Natural killer cell (primary cell): ENCODE measurements around the gene GNPNAT1. TPM values are rescaled to one million over a fixed set of nuclear protein-coding genes. Genes with fewer than 3 reads are reported as not detected.

Experiments used
- ATAC-seq, 3 donors: fragments of 150-1000 bp in 2 of 3; fragments of 200-7000 bp in 1 of 3; cut with Tn5 transposase; 1 replicate in 1 of 3; 2 replicates in 2 of 3; pipeline ENCODE4 v1.10.0; 2021; ENCODE audit warnings: mild to moderate bottlenecking in 2 of 3, moderate library complexity in 2 of 3
- DNase-seq, 2 donors: peaks; one replicate each; pipeline versions ENCODE4 v3.0.0 to v3.0.0-alpha.2; 2013 to 2021; ENCODE audit warnings: mixed read lengths in 1 of 2
- H3K27ac ChIP-seq: one replicate; pipeline ENCODE4 v1.5.1; 2013; ENCODE audit warnings: mild to moderate bottlenecking, low read length
- H3K27me3 ChIP-seq: one replicate; pipeline ENCODE4 v1.6.1; 2013; ENCODE audit warnings: low read length; ENCODE audit not compliant: control insufficient read depth, insufficient read depth
- H3K36me3 ChIP-seq: one replicate; pipeline ENCODE4 v1.6.1; 2013; ENCODE audit warnings: low read length; ENCODE audit not compliant: control insufficient read depth, insufficient read depth
- H3K4me1 ChIP-seq: one replicate; pipeline ENCODE4 v1.6.1; 2013; ENCODE audit warnings: low read length; ENCODE audit not compliant: control insufficient read depth, insufficient read depth
- H3K4me3 ChIP-seq: one replicate; pipeline ENCODE4 v1.5.1; 2013; ENCODE audit warnings: low read length
- H3K9me3 ChIP-seq: one replicate; pipeline ENCODE4 v1.6.1; 2013; ENCODE audit warnings: low read length; ENCODE audit not compliant: control insufficient read depth, insufficient read depth
- H3K27ac Mint-ChIP-seq, 2 donors: one replicate each; pipeline ENCODE4 v1.8.0; 2022; ENCODE audit warnings: mild to moderate bottlenecking in 2 of 2, mixed read lengths in 2 of 2, moderate library complexity in 1 of 2
- H3K27me3 Mint-ChIP-seq, 2 donors: one replicate each; pipeline ENCODE4 v1.8.0; 2022; ENCODE audit warnings: low read depth in 2 of 2, mixed read lengths in 2 of 2
- H3K36me3 Mint-ChIP-seq: one replicate; pipeline ENCODE4 v1.8.0; 2022; ENCODE audit warnings: mixed read lengths
- H3K4me1 Mint-ChIP-seq, 2 donors: one replicate each; pipeline ENCODE4 v1.8.0; 2022; ENCODE audit warnings: mixed read lengths in 2 of 2
- H3K4me3 Mint-ChIP-seq: one replicate; pipeline ENCODE4 v1.8.0; 2022; ENCODE audit warnings: mild to moderate bottlenecking, moderate library complexity, mixed read lengths
- H3K9me3 Mint-ChIP-seq, 2 donors: one replicate each; pipeline ENCODE4 v1.8.0; 2022; ENCODE audit warnings: mixed read lengths in 2 of 2
- CTCF ChIP-seq: fragments of 200-600 bp; IDR thresholded peaks from one replicate; pipeline ENCODE4 v1.8.0; 2022; ENCODE audit warnings: antibody characterized with exemption
- WGBS: methylation state at CpG from one replicate; pipeline ENCODE4 v1.1.7; 2013; ENCODE audit warnings: missing lambda C conversion rate; ENCODE audit not compliant: insufficient coverage; 5-methylcytosine and 5-hydroxymethylcytosine counted together
- intact Hi-C: fragments of 100-400 bp; cut with micrococcal nuclease; formaldehyde crosslinking; loops from one replicate; pipeline ENCODE4 v1.14.2; 2022
- total RNA-seq, 4 donors: library from RNA; stranded (reverse); fragments of 120-200 nt in 1 of 4; gene quantifications; one replicate each; pipeline versions ENCODE4 v1.2.3 to v1.2.4, GENCODE V29; 2013 to 2022

Gene GNPNAT1
- total RNA-seq, 3 donors from 2014 or later (not counting 1 experiment from before 2014, with no cell fraction given) = 5.6 to 7.5 (median 7.0) TPM

GRCh38 chr14:52836063-52836462, 44.7 kb upstream of the GNPNAT1 start:
- no peaks in the 10 kb centered on the region for H3K27me3 ChIP-seq
- 92% methylated on average over 9 of the region's 9 CpGs for whole genome bisulfite sequencing
- no peak overlapping the region for H3K4me3 ChIP-seq
- ATAC-seq (no peak), DNase-seq (no peak)
- no peaks in the 10 kb centered on the region for H3K4me1 ChIP-seq
- peaks cover 0 to 3% of the 10 kb centered on the region in 2 donors for H3K27me3 Mint-ChIP-seq
- H3K9me3 ChIP-seq = no peaks in the 10 kb centered on the region
- H3K36me3 Mint-ChIP-seq = no peaks in the 10 kb centered on the region
- H3K4me1 Mint-ChIP-seq = no peaks in the 10 kb centered on the region
- no peak overlapping the region for H3K27ac ChIP-seq
- H3K9me3 Mint-ChIP-seq = no peaks in the 10 kb centered on the region
- H3K36me3 ChIP-seq = no peaks in the 10 kb centered on the region
- no peak overlapping the region for H3K4me3 Mint-ChIP-seq
- H3K27ac Mint-ChIP-seq = no peak overlapping the region
- intact Hi-C loops = no loop called here
- TF ChIP-seq CTCF = no peak

GRCh38 chr14:52835122-52835903, 43.9 kb upstream of the GNPNAT1 start:
- Histone ChIP-seq H3K27me3 (no peaks in the 10 kb centered on the region), H3K9me3 (no peaks in the 10 kb centered on the region), H3K36me3 (no peaks in the 10 kb centered on the region), H3K27ac (no peak overlapping the region), H3K4me3 (no peak overlapping the region), H3K4me1 (no peaks in the 10 kb centered on the region)
- Mint-ChIP-seq H3K4me3 (no peak overlapping the region), H3K4me1 (no peaks in the 10 kb centered on the region), H3K27me3 (peaks cover 0 to 3% of the 10 kb centered on the region in 2 donors), H3K36me3 (no peaks in the 10 kb centered on the region), H3K27ac (no peak overlapping the region), H3K9me3 (no peaks in the 10 kb centered on the region)
- ATAC-seq (no peak), DNase-seq (no peak)
- intact Hi-C loops = no loop called here
- WGBS = 96% methylated on average over 11 of the region's 12 CpGs
- no peak for TF ChIP-seq CTCF

- DNase-seq (no peak), ATAC-seq (no peak)
- H3K4me1 Mint-ChIP-seq = no peaks in the 10 kb centered on the region
- TF ChIP-seq CTCF = no peak
- H3K9me3 Mint-ChIP-seq = no peaks in the 10 kb centered on the region
- H3K27me3 ChIP-seq = no peaks in the 10 kb centered on the region
- no peaks in the 10 kb centered on the region for H3K36me3 ChIP-seq
- H3K27me3 Mint-ChIP-seq = peaks cover 0 to 3% of the 10 kb centered on the region in 2 donors
- H3K4me3 Mint-ChIP-seq = no peak overlapping the region
- no peak overlapping the region for H3K27ac Mint-ChIP-seq
- H3K4me1 ChIP-seq = no peaks in the 10 kb centered on the region
- H3K9me3 ChIP-seq = no peaks in the 10 kb centered on the region
- no peak overlapping the region for H3K4me3 ChIP-seq
- no peaks in the 10 kb centered on the region for H3K36me3 Mint-ChIP-seq
- no CpG with 5 or more reads among the region's 1 CpG for WGBS
- no peak overlapping the region for H3K27ac ChIP-seq
- intact Hi-C loops = no loop called here
These were observed 43.0 kb upstream of the GNPNAT1 start for GRCh38 chr14:52834440-52834842.

GRCh38 chr14:52833891-52834290, 42.5 kb upstream of the GNPNAT1 start:
- H3K27me3 ChIP-seq = no peaks in the 10 kb centered on the region
- H3K27ac Mint-ChIP-seq = no peak overlapping the region
- H3K4me3 Mint-ChIP-seq = no peak overlapping the region
- TF ChIP-seq CTCF = no peak
- no peaks in the 10 kb centered on the region for H3K9me3 Mint-ChIP-seq
- peaks cover 0 to 3% of the 10 kb centered on the region in 2 donors for H3K27me3 Mint-ChIP-seq
- intact Hi-C loops = no loop called here
- no peak for ATAC-seq
- H3K4me1 ChIP-seq = no peaks in the 10 kb centered on the region
- no peaks in the 10 kb centered on the region for H3K9me3 ChIP-seq
- H3K36me3 Mint-ChIP-seq = no peaks in the 10 kb centered on the region
- H3K4me1 Mint-ChIP-seq = no peaks in the 10 kb centered on the region
- no peak overlapping the region for H3K4me3 ChIP-seq
- WGBS = 97% methylated on average over 4 of the region's 5 CpGs
- DNase-seq = no peak
- H3K36me3 ChIP-seq = no peaks in the 10 kb centered on the region
- H3K27ac ChIP-seq = no peak overlapping the region
